ENCODE data around the gene TIMM50.

The TIMM50 gene

GRCh38 chr19:39480337-39481228 is at the start of gene TIMM50:
TSS of gene TIMM50 (plus strand) at chr19:39480838. CDS start at chr19:39480854, 16 bp downstream.
- Histone ChIP-seq H3K27ac (ENCODE audit: low read depth, low read length) (peak within 1 kb of the TSS; percentile 59), H3K9me3 (ENCODE audit: control insufficient read depth in 1 of 2, low read length in 2 of 2) (no peaks in the 10 kb centered on the region), H3K27me3 (ENCODE audit: control insufficient read depth in 1 of 2, insufficient read depth in 2 of 2, low read length in 2 of 2) (no peaks in the 10 kb centered on the region), H3K36me3 (ENCODE audit: control insufficient read depth in 1 of 2, insufficient read depth in 2 of 2, low read length in 2 of 2) (peaks cover 12 to 13% of the 10 kb centered on the region in 2 donors), H3K4me1 (ENCODE audit: control insufficient read depth in 1 of 2, insufficient read depth in 2 of 2, low read length in 2 of 2) (peaks cover 10 to 17% of the 10 kb centered on the region in 2 donors), H3K9ac (ENCODE audit: low read depth in 1 of 2, low read length in 2 of 2) (peak within 1 kb of the TSS; percentile 97 to 98), H3K4me3 (ENCODE audit: low read depth in 1 of 2, low read length in 2 of 2) (peak within 1 kb of the TSS; percentile 98)

DNA sequence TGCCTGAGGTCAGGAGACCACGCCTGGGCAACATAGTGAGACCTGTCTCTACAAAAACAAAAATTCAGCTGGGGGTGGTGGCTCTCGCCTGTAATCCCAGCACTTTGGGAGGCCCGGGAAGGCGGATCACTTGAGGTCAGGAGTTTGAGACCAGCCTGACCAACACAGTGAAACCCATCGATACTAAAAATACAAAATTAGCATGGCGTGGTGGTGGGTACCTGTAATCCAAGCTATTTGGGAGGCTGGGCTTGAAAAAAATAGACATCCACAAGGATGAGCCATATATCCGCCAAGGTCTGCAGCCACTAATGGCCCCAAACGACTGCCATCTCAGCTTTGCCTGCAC is 48.0 kb upstream of the TIMM50 start:
- Histone ChIP-seq H3K4me3 (ENCODE audit: low read depth in 1 of 2, low read length in 2 of 2) (no peak overlapping the region), H3K27ac (ENCODE audit: low read depth, low read length) (no peak overlapping the region), H3K9ac (ENCODE audit: low read depth in 1 of 2, low read length in 2 of 2) (no peak overlapping the region), H3K27me3 (ENCODE audit: control insufficient read depth in 1 of 2, insufficient read depth in 2 of 2, low read length in 2 of 2) (no peaks in the 10 kb centered on the region), H3K9me3 (ENCODE audit: control insufficient read depth in 1 of 2, low read length in 2 of 2) (no peaks in the 10 kb centered on the region), H3K36me3 (ENCODE audit: control insufficient read depth in 1 of 2, insufficient read depth in 2 of 2, low read length in 2 of 2) (peaks cover 14 to 24% of the 10 kb centered on the region in 2 donors), H3K4me1 (ENCODE audit: control insufficient read depth in 1 of 2, insufficient read depth in 2 of 2, low read length in 2 of 2) (peaks cover 19 to 41% of the 10 kb centered on the region in 2 donors)

DNA sequence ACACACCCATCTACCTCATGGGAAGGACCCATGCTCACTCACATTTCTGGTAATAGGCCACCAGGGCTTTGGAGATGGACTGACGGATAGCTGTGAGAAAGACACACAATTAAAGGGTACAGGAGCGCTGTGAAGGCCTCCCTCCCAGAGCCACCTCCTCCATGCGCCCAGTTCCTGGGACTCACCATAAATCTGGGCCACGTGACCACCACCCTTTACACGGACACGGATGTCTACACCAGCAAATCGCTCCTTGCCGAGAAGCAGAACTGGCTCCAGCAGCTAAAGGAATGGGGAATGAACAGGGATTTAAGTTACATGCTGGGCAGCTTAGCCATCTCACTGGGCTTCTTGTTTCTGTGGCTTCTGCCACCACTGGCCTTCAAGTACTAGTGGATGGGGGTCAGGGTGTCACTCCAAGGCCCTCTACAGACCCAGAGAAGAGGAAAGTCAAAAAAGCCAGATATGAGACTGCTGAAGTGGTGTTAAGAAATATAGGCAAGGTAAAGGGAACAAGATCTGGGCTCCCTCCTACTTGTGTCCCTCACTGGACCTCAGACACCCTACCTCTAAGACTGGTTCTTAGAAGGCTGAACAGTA is 47.1 kb upstream of the TIMM50 start:
- Histone ChIP-seq H3K4me1 (ENCODE audit: control insufficient read depth in 1 of 2, insufficient read depth in 2 of 2, low read length in 2 of 2) (peaks cover 19 to 40% of the 10 kb centered on the region in 2 donors), H3K27me3 (ENCODE audit: control insufficient read depth in 1 of 2, insufficient read depth in 2 of 2, low read length in 2 of 2) (no peaks in the 10 kb centered on the region), H3K9me3 (ENCODE audit: control insufficient read depth in 1 of 2, low read length in 2 of 2) (no peaks in the 10 kb centered on the region), H3K9ac (ENCODE audit: low read depth in 1 of 2, low read length in 2 of 2) (peak overlapping the region in 1 of 2 donors; percentile 37), H3K36me3 (ENCODE audit: control insufficient read depth in 1 of 2, insufficient read depth in 2 of 2, low read length in 2 of 2) (peaks cover 14 to 24% of the 10 kb centered on the region in 2 donors), H3K4me3 (ENCODE audit: low read depth in 1 of 2, low read length in 2 of 2) (no peak overlapping the region), H3K27ac (ENCODE audit: low read depth, low read length) (no peak overlapping the region)

GRCh38 chr19:39434123-39435076 is 46.2 kb upstream of the TIMM50 start:
- H3K9ac ChIP-seq (ENCODE audit: low read depth in 1 of 2, low read length in 2 of 2) = peak overlapping the region; percentile 37 to 95

DNA sequence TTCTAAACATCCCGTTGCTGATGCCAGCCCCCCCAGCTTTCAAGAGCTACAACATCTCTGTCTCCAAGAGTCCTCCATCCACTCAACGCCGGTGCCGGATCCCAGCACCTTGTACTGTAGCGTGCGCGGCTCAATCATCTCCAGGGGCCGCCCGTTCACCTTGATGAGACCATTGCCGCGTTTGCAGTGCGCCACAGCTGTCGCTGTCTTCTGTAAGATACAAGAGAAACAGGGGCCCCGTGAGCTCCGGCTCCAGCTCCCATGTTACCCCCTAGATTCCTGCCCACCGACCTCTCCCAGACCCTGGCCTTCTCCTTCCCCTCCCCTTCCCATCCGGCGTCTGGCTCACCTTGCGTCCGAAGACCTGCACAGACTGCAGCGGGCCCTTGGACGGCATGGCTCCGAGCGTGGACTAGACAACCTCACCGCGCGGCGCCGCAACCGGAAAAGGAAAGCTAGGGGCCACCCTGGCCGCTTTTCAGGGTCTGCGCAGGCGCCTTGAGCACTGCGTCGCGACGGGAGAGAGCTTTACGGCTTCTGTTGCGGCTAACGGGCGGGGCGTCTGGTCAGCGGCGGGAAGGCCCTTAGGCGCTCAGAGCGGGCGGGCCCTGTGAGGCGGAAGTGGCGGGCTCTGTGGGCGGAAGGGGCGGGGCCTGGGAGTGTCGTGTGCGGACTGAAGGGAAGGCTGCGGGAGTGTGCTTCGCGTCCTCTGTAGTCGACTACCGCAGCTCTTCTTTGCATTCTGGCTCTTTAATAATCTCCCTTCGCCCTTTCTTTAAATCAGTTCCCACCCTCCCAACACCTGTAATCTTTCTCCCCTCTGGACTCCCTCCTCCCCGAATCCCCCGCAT is 44.9 kb upstream of the TIMM50 start, which contains the start of gene RPS16:
Gene RPS16, minus strand, starts transcription at position 451 of the 851 bp plus-strand sequence. Its CDS starts 54 bp downstream, at position 397.
- peak within 1 kb of the TSS; percentile 97 to 99 for H3K4me3 ChIP-seq (ENCODE audit: low read depth in 1 of 2, low read length in 2 of 2)
- no peaks in the 10 kb centered on the region for H3K9me3 ChIP-seq (ENCODE audit: control insufficient read depth in 1 of 2, low read length in 2 of 2)
- peaks cover 19 to 35% of the 10 kb centered on the region in 2 donors for H3K4me1 ChIP-seq (ENCODE audit: control insufficient read depth in 1 of 2, insufficient read depth in 2 of 2, low read length in 2 of 2)
- H3K36me3 ChIP-seq (ENCODE audit: control insufficient read depth in 1 of 2, insufficient read depth in 2 of 2, low read length in 2 of 2) = peaks cover 14 to 24% of the 10 kb centered on the region in 2 donors
- H3K27me3 ChIP-seq (ENCODE audit: control insufficient read depth in 1 of 2, insufficient read depth in 2 of 2, low read length in 2 of 2) = no peaks in the 10 kb centered on the region
- H3K9ac ChIP-seq (ENCODE audit: low read depth in 1 of 2, low read length in 2 of 2) = peak within 1 kb of the TSS; percentile 94 to 95
- peak within 1 kb of the TSS; percentile 67 for H3K27ac ChIP-seq (ENCODE audit: low read depth, low read length)

More at GRCh38 chr19:39434123-39435076, 46.2 kb upstream of the TIMM50 start:
- Histone ChIP-seq H3K27ac (ENCODE audit: low read depth, low read length) (no peak overlapping the region), H3K27me3 (ENCODE audit: control insufficient read depth in 1 of 2, insufficient read depth in 2 of 2, low read length in 2 of 2) (no peaks in the 10 kb centered on the region), H3K4me3 (ENCODE audit: low read depth in 1 of 2, low read length in 2 of 2) (peak overlapping the region; percentile 97 to 99), H3K36me3 (ENCODE audit: control insufficient read depth in 1 of 2, insufficient read depth in 2 of 2, low read length in 2 of 2) (peaks cover 14 to 24% of the 10 kb centered on the region in 2 donors), H3K9me3 (ENCODE audit: control insufficient read depth in 1 of 2, low read length in 2 of 2) (no peaks in the 10 kb centered on the region), H3K4me1 (ENCODE audit: control insufficient read depth in 1 of 2, insufficient read depth in 2 of 2, low read length in 2 of 2) (peaks cover 19 to 36% of the 10 kb centered on the region in 2 donors)

DNA sequence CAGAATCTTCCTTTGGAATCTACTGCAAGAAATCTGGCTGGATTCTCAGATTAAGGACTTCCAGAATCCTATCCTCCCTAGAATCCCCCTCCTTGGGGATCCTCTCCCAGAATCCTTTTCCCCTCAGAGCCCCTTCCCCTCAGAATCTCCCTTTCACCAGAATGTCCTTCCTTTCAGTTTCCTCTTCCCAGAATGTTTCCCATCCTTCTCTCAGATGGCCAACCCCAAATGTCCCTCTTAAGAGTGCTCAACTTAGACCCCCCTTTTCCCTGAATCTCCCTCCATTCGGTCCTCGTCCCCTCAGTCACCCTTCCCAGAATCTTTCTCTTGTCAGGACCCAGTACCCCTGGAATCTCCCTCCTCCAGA is 44.3 kb upstream of the TIMM50 start:
- Histone ChIP-seq H3K9me3 (ENCODE audit: control insufficient read depth in 1 of 2, low read length in 2 of 2) (no peaks in the 10 kb centered on the region), H3K4me3 (ENCODE audit: low read depth in 1 of 2, low read length in 2 of 2) (peak overlapping the region; percentile 57 to 97), H3K27ac (ENCODE audit: low read depth, low read length) (peak overlapping the region; percentile 67), H3K9ac (ENCODE audit: low read depth in 1 of 2, low read length in 2 of 2) (peak overlapping the region; percentile 55 to 80), H3K36me3 (ENCODE audit: control insufficient read depth in 1 of 2, insufficient read depth in 2 of 2, low read length in 2 of 2) (peaks cover 14 to 24% of the 10 kb centered on the region in 2 donors), H3K4me1 (ENCODE audit: control insufficient read depth in 1 of 2, insufficient read depth in 2 of 2, low read length in 2 of 2) (peaks cover 19 to 31% of the 10 kb centered on the region in 2 donors), H3K27me3 (ENCODE audit: control insufficient read depth in 1 of 2, insufficient read depth in 2 of 2, low read length in 2 of 2) (no peaks in the 10 kb centered on the region)

DNA sequence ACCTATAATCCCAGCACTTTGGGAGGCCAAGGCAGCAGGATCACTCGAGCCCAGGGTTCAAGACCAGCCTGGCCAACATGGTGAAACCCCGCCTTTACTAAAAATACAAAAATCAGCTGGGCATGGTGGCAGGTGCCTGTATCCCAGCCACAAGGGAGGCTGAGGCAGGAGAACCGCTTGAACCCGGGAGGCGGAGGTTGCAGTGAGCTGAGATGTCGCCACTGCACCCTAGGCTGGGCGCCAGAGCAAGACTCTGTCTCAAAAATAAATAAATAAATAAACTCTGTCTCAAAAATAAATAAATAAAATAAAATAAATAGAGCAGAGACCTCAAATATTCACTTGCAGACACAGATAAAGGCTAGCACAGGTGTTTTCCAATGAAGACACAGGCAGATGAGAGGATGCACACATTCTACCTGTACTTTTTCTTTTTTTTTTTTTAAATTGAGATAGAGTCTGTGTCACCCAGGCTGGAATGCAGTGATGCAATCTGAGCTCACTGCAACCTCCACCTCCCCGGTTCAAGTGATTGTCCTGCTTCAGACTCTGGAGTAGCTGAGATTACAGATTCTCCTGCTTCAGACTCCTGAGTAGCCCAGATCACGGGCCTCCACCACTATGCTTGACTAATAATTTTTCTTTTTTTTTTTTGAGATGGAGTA is 42.2 kb upstream of the TIMM50 start:
- no peak overlapping the region for H3K4me3 ChIP-seq (ENCODE audit: low read depth in 1 of 2, low read length in 2 of 2)
- H3K27ac ChIP-seq (ENCODE audit: low read depth, low read length) = no peak overlapping the region
- peaks cover 7 to 12% of the 10 kb centered on the region in 2 donors for H3K36me3 ChIP-seq (ENCODE audit: control insufficient read depth in 1 of 2, insufficient read depth in 2 of 2, low read length in 2 of 2)
- no peaks in the 10 kb centered on the region for H3K27me3 ChIP-seq (ENCODE audit: control insufficient read depth in 1 of 2, insufficient read depth in 2 of 2, low read length in 2 of 2)
- H3K4me1 ChIP-seq (ENCODE audit: control insufficient read depth in 1 of 2, insufficient read depth in 2 of 2, low read length in 2 of 2) = peaks cover 19 to 29% of the 10 kb centered on the region in 2 donors
- H3K9ac ChIP-seq (ENCODE audit: low read depth in 1 of 2, low read length in 2 of 2) = no peak overlapping the region
- no peaks in the 10 kb centered on the region for H3K9me3 ChIP-seq (ENCODE audit: control insufficient read depth in 1 of 2, low read length in 2 of 2)

DNA sequence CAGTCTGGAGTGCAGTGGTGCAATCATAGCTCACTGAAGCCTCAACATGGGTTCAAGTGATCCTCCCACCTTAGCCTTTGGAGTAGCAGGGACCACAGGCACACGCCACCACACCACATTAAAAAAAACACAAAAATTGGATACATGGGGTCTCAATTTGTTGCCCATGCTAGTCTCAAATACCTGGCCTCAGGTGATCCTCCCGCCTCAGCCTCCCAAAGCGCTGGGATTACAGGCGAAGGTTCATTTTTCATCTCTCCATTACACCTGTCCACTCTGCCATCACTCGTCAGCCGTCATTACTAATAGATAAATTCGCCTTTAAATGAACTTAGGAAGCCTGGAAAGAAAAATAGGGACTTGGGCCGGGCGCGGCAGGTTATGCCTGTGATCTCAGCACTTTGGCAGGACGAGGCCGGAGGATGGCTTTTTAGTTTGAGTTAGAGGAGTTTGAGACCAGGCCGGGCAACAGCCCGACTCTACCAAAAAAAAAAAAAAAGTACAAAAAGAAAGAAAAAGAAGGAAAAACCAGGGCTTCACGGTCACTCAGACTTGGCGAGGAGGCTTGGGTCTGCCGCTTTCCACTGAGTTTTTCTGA is 35.9 kb upstream of the TIMM50 start:
- peaks cover 29 to 41% of the 10 kb centered on the region in 2 donors for H3K4me1 ChIP-seq (ENCODE audit: control insufficient read depth in 1 of 2, insufficient read depth in 2 of 2, low read length in 2 of 2)
- peak overlapping the region; percentile 98 to 100 for H3K4me3 ChIP-seq (ENCODE audit: low read depth in 1 of 2, low read length in 2 of 2)
- peak overlapping the region; percentile 92 for H3K27ac ChIP-seq (ENCODE audit: low read depth, low read length)
- H3K27me3 ChIP-seq (ENCODE audit: control insufficient read depth in 1 of 2, insufficient read depth in 2 of 2, low read length in 2 of 2) = no peaks in the 10 kb centered on the region
- peak overlapping the region; percentile 97 to 99 for H3K9ac ChIP-seq (ENCODE audit: low read depth in 1 of 2, low read length in 2 of 2)
- H3K9me3 ChIP-seq (ENCODE audit: control insufficient read depth in 1 of 2, low read length in 2 of 2) = no peaks in the 10 kb centered on the region
- H3K36me3 ChIP-seq (ENCODE audit: control insufficient read depth in 1 of 2, insufficient read depth in 2 of 2, low read length in 2 of 2) = peaks cover 3 to 10% of the 10 kb centered on the region in 2 donors
